Keratinocyte (primary cell): Measurements from ENCODE around the gene IL4R.

Experiments
- EZH2 ChIP-seq: IDR thresholded peaks from one replicate; pipeline ENCODE4 v1.6.1; 2012; ENCODE audit warnings: inconsistent platforms, mild to moderate bottlenecking, low read length, moderate library complexity
- TF ChIP-seq, protein P1 (sequence below), 3 experiments: IDR thresholded peaks in 1 of 3; conservative IDR thresholded peaks in 1 of 3; optimal IDR thresholded peaks in 1 of 3; 2 replicates in 2 of 3; 3 replicates in 1 of 3; pipeline versions ENCODE3 to v1.5.1; 2011; ENCODE audit warnings: low read length in 3 of 3, mild to moderate bottlenecking in 3 of 3, moderate library complexity in 2 of 3, control low read depth in 1 of 3, inconsistent platforms in 1 of 3; ENCODE audit not compliant: insufficient read depth in 2 of 3; ENCODE audit errors: extremely low read depth in 1 of 3

GRCh38 chr16:27316038-27316680 lies 2.4 kb downstream of the IL4R start:
- TF ChIP-seq, protein P1, sequence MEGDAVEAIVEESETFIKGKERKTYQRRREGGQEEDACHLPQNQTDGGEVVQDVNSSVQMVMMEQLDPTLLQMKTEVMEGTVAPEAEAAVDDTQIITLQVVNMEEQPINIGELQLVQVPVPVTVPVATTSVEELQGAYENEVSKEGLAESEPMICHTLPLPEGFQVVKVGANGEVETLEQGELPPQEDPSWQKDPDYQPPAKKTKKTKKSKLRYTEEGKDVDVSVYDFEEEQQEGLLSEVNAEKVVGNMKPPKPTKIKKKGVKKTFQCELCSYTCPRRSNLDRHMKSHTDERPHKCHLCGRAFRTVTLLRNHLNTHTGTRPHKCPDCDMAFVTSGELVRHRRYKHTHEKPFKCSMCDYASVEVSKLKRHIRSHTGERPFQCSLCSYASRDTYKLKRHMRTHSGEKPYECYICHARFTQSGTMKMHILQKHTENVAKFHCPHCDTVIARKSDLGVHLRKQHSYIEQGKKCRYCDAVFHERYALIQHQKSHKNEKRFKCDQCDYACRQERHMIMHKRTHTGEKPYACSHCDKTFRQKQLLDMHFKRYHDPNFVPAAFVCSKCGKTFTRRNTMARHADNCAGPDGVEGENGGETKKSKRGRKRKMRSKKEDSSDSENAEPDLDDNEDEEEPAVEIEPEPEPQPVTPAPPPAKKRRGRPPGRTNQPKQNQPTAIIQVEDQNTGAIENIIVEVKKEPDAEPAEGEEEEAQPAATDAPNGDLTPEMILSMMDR (optimal IDR thresholded peaks at IDR 0.05 in 1 of 3, IDR thresholded peaks at IDR 0.05 in 1 of 3, conservative IDR thresholded peaks at IDR 0.05 in 1 of 3; ENCODE audit: extremely low read depth in 1 of 3, insufficient read depth in 2 of 3, low read length in 3 of 3) = no peak
- no peak for TF ChIP-seq EZH2
